Thyroid gland (tissue), 4 donors: Measurements from ENCODE around the gene DENND1A. TPM values are rescaled to one million over a fixed set of nuclear protein-coding genes. Genes with fewer than 3 reads are reported as not detected.

Experiments
- DNase-seq, 2 donors: peaks; one replicate each; pipeline ENCODE4 v3.0.0-alpha.2; 2019
- H3K27ac ChIP-seq, 3 donors: fragments of 200-600 bp; sonication (generic); 1 replicate in 2 of 3; 2 replicates in 1 of 3; pipeline ENCODE4 v1.5.1; 2016 to 2019; ENCODE audit warnings: mild to moderate bottlenecking in 1 of 3, moderate library complexity in 1 of 3
- H3K27me3 ChIP-seq: fragments of 200-600 bp; sonication (generic); one replicate; pipeline ENCODE4 v1.5.1; 2019
- H3K36me3 ChIP-seq, 2 donors: fragments of 200-600 bp; sonication (generic); one replicate each; pipeline ENCODE4 v1.5.1; 2016 to 2019
- H3K4me1 ChIP-seq, 2 donors: fragments of 200-600 bp; sonication (generic); one replicate each; pipeline ENCODE4 v1.5.1; 2017 to 2019
- H3K4me3 ChIP-seq, 3 donors: fragments of 200-600 bp; sonication (generic); replicated peaks in 1 of 3; 1 replicate in 2 of 3; 2 replicates in 1 of 3; pipeline ENCODE4 v1.5.1; 2016; ENCODE audit warnings: mild to moderate bottlenecking in 1 of 3
- H3K9me3 ChIP-seq: fragments of 200-600 bp; sonication (generic); one replicate; pipeline ENCODE4 v1.5.1; 2017
- POLR2A ChIP-seq, 2 donors: fragments of 450-650 bp; IDR thresholded peaks; one replicate each; pipeline ENCODE4 v1.6.1; 2017; ENCODE audit warnings: antibody characterized with exemption in 2 of 2, mild to moderate bottlenecking in 2 of 2, moderate library complexity in 1 of 2
- WGBS, 2 donors: methylation state at CpG; one replicate each; pipeline ENCODE4 v1.1.5; 2017; 5-methylcytosine and 5-hydroxymethylcytosine counted together
- intact Hi-C: fragments of 100-400 bp; cut with DNase I; formaldehyde crosslinking; loops from one replicate; pipeline ENCODE4 v1.15.1; 2023
- total RNA-seq, 4 donors: library from RNA; depleted of rRNA; stranded (reverse); fragments of >200 nt; gene quantifications; one replicate each; pipeline ENCODE4 v1.2.3, GENCODE V29; 2016
- TF ChIP-seq, protein P1 (sequence below), 6 experiments: fragments of 200-600 bp in 3 of 6; fragments of 450-650 bp in 3 of 6; sonication (generic) in 3 of 6; IDR thresholded peaks; one replicate each; pipeline ENCODE4 v1.5.1; 2016 to 2019; ENCODE audit warnings: antibody characterized with exemption in 6 of 6, mild to moderate bottlenecking in 2 of 6, inconsistent platforms in 1 of 6, moderate library complexity in 1 of 6

Gene DENND1A
- total RNA-seq, 4 donors from 2014 or later: 18.8 to 34.4 (median 28.2) TPM

DNA sequence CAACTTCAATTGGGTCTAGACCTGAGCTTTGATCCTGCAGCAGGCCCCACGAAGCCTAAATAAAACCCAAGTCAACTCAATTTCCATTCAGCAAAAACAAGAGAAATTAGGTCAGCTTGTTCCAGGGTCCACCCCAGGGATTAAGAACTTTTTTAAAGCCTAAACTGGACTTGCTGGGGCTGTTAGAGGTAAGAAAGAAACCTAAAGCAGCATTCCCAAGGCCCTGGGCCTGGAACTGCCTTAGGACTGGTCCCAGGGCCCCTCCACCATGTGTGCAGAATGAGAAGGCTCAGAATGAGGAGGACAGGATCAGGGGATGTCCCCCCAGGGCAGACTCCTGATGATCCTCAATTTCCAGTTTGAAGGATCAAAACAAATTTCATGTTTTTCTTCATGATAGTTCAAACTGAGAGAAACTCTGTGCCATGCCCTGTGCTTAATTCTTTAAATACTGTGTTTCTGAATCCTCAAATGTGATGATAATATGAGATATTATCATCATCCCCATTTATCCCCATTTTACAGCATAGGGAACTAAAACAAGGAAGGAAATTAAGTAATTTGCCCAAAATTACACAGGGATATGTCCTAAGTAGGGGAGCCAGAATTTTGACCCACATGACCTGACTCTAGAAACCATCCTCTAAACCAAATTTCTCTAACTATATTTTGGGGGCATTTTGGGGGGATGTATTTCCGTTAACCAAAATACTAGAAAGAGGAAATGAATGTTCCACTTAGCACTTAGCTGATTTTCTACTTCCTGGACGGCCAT lies 64.5 kb downstream of the DENND1A start:
- H3K36me3 ChIP-seq: no peaks in the 10 kb centered on the region
- no peaks in the 10 kb centered on the region for H3K9me3 ChIP-seq
- DNase-seq: no peak
- TF ChIP-seq POLR2A (IDR thresholded peaks at IDR 0.05): no peak
- H3K27ac ChIP-seq: no peak overlapping the region
- H3K4me3 ChIP-seq: no peak overlapping the region
- H3K4me1 ChIP-seq: no peaks in the 10 kb centered on the region
- 86 to 91% methylated on average over 3 of the region's 3 CpGs for WGBS, 2 donors
- H3K27me3 ChIP-seq: no peaks in the 10 kb centered on the region
- intact Hi-C loops: loop anchor here (5.0 kb wide), 1 partner anchor 308 kb away; no protein-coding TSS in a partner anchor

DNA sequence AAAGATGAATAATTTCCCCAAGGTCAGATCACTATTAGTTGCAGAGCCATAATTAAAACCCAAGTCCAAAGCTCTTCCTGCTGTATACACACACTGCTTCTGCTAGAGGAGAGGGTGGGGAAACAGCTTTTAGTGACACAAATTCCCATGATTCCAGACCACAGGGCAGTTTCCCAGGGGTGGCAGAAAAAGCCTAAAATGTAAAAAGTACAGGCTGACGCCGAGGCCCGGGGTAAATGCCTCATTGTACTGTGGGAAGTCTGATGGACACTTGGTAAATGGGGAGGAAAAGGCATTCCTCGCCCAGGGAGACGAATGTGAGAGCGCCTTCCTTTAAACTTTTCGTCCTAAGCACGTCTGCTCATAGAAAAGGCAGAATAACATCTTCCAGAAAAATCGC lies 65.7 kb downstream of the DENND1A start:
- no peak overlapping the region for H3K27ac ChIP-seq
- TF ChIP-seq, protein P1, sequence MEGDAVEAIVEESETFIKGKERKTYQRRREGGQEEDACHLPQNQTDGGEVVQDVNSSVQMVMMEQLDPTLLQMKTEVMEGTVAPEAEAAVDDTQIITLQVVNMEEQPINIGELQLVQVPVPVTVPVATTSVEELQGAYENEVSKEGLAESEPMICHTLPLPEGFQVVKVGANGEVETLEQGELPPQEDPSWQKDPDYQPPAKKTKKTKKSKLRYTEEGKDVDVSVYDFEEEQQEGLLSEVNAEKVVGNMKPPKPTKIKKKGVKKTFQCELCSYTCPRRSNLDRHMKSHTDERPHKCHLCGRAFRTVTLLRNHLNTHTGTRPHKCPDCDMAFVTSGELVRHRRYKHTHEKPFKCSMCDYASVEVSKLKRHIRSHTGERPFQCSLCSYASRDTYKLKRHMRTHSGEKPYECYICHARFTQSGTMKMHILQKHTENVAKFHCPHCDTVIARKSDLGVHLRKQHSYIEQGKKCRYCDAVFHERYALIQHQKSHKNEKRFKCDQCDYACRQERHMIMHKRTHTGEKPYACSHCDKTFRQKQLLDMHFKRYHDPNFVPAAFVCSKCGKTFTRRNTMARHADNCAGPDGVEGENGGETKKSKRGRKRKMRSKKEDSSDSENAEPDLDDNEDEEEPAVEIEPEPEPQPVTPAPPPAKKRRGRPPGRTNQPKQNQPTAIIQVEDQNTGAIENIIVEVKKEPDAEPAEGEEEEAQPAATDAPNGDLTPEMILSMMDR (IDR thresholded peaks at IDR 0.05): no peak
- TF ChIP-seq POLR2A (IDR thresholded peaks at IDR 0.05): no peak
- H3K9me3 ChIP-seq: no peaks in the 10 kb centered on the region
- no peaks in the 10 kb centered on the region for H3K36me3 ChIP-seq
- intact Hi-C loops: no loop called here
- H3K27me3 ChIP-seq: no peaks in the 10 kb centered on the region
- no peaks in the 10 kb centered on the region for H3K4me1 ChIP-seq
- H3K4me3 ChIP-seq: no peak overlapping the region
- 83 to 85% methylated on average over 9 of the region's 9 CpGs for WGBS, 2 donors
- DNase-seq: no peak

DNA sequence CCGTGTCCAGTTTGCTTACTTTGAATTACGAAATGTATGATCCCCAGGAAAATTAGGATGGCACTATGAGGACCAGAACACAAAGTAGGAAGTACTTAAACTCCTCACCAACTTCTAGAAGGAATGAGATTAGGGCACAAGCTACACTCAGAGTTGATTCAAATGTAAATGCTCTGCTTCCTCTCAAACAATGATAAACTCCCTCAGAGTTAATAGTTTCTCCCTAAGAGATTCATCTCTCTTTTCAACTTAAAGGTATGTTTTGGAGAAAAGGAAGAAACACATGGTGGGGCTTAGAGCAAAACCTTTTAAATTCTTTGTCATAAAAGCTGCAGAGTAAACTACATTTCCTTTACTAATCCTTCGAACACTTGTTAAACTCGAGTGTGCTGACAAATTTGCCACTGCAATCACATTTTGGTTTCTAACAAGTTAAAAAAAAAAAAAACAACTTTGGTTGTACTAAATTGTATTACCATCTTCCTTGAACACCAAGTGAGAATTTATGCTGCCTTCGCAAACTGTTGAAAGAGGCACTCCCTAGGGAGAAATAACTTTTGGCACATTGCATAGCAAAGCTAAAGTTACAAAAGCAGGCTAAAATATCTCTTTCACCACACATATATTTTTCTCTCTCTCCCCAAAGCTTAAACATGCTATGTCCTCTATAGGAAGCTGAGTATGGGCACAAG lies 66.6 kb downstream of the DENND1A start:
- Histone ChIP-seq H3K4me3 (no peak overlapping the region), H3K36me3 (no peaks in the 10 kb centered on the region), H3K4me1 (no peaks in the 10 kb centered on the region), H3K27ac (no peak overlapping the region), H3K27me3 (no peaks in the 10 kb centered on the region), H3K9me3 (no peaks in the 10 kb centered on the region)
- intact Hi-C loops: no loop called here
- no peak for DNase-seq
- WGBS, 2 donors: 69 to 77% methylated on average over 5 of the region's 5 CpGs
- TF ChIP-seq, protein P1 (IDR thresholded peaks at IDR 0.05): no peak
- no peak for TF ChIP-seq POLR2A (IDR thresholded peaks at IDR 0.05)

DNA sequence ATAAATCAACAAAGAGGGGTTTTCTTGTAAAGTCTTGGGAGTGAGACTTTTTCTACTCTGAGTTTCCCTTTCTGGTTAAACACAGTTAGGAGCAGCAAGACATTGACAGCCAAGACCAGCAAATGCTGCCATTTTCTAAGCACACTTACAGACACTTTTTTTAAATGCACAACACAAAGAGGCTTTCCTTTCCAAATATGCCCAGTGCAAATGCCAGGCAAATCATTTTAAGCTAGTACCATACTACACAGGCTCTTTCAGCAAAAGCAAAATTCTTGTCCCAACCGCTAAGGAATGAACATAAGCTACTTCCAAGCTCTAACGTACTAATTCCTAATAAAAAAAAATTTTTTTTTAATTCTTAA lies 68.2 kb downstream of the DENND1A start:
- Histone ChIP-seq H3K27me3 (no peaks in the 10 kb centered on the region), H3K9me3 (no peaks in the 10 kb centered on the region), H3K4me1 (no peaks in the 10 kb centered on the region), H3K4me3 (no peak overlapping the region), H3K27ac (no peak overlapping the region), H3K36me3 (no peaks in the 10 kb centered on the region)
- 94 to 96% methylated on average over 2 of the region's 2 CpGs for WGBS, 2 donors
- intact Hi-C loops: no loop called here
- no peak for DNase-seq
- TF ChIP-seq, protein P1 (IDR thresholded peaks at IDR 0.05): no peak
- TF ChIP-seq POLR2A (IDR thresholded peaks at IDR 0.05): no peak

DNA sequence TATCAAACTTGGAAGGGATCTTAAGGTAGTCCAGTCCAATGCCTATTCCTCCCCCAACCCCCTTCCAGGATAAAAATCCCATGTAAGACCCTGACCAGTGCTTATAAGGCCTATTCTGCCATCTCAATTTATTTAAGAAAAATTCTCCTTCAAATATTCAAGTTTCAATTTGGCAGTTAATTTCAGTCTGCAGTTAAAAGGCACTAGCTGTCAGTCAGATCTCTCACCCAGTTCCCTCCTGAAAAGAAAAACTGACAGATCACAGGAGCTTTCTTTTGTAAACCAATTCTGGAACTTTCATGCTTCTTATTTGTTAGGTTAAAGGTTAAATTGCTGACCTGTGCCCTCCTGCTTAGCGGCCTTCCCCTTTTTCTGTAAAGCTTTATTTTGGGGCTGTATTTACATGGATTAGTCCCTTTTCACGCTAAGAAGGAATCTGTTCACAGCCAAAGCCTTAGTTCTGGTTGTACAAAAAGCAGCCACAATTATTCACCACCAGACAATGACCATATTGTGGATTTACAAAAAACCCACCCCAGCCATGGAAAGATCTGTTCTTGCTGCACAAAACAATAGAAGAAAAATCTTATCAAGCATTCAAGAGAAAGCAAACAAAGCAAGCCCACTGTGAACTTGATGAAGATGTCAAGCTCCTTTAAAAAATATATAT lies 68.7 kb downstream of the DENND1A start:
- intact Hi-C loops: no loop called here
- TF ChIP-seq, protein P1 (IDR thresholded peaks at IDR 0.05): no peak
- TF ChIP-seq POLR2A (IDR thresholded peaks at IDR 0.05): no peak
- Histone ChIP-seq H3K27me3 (no peaks in the 10 kb centered on the region), H3K36me3 (no peaks in the 10 kb centered on the region), H3K4me3 (no peak overlapping the region), H3K27ac (no peak overlapping the region), H3K4me1 (no peaks in the 10 kb centered on the region), H3K9me3 (no peaks in the 10 kb centered on the region)
- no peak for DNase-seq
- WGBS, 2 donors: 92 to 93% methylated on average over 2 of the region's 2 CpGs
